Skeletal muscle satellite cell (primary cell): Measurements from ENCODE around the gene PRKCG.
"Not testable (repeated sequence)": the region's sequence is repeated elsewhere in the genome, so short reads cannot be mapped to it uniquely, and the experiment has no call there.

Experiments
- H3K27me3 ChIP-seq: 2 replicates; pipeline ENCODE4 v1.7.0; 2013; ENCODE audit warnings: low read length; ENCODE audit not compliant: control insufficient read depth, insufficient read depth
- H3K36me3 ChIP-seq: 2 replicates; pipeline ENCODE4 v1.7.0; 2013; ENCODE audit warnings: mild to moderate bottlenecking, control low read depth, low read length; ENCODE audit not compliant: insufficient read depth
- H3K4me1 ChIP-seq: 2 replicates; pipeline ENCODE4 v1.7.0; 2013; ENCODE audit warnings: low read length; ENCODE audit not compliant: control insufficient read depth, insufficient read depth
- H3K4me2 ChIP-seq: 2 replicates; pipeline ENCODE4 v1.7.0; 2013; ENCODE audit warnings: mild to moderate bottlenecking, low read length
- H3K4me3 ChIP-seq: 2 replicates; pipeline ENCODE4 v1.7.0; 2013; ENCODE audit warnings: low read length
- H3K9ac ChIP-seq: 2 replicates; pipeline ENCODE4 v1.7.0; 2013; ENCODE audit warnings: mild to moderate bottlenecking, low read depth, low read length, moderate library complexity
- H3K9me3 ChIP-seq: replicated peaks from 2 replicates; pipeline ENCODE4 v1.7.0; 2013; ENCODE audit warnings: mild to moderate bottlenecking, control low read depth, low read length

PRKCG gene

GRCh38 chr19:53865918-53866864 lies 15.8 kb upstream of the PRKCG start:
- Histone ChIP-seq H3K27me3 (no peaks in the 10 kb centered on the region), H3K4me1 (peaks cover 25% of the 10 kb centered on the region), H3K9me3 (no peaks in the 10 kb centered on the region), H3K9ac (peak overlapping the region; percentile 96), H3K4me3 (peak overlapping the region; percentile 67), H3K4me2 (peak overlapping the region; percentile 88), H3K36me3 (peaks cover 5% of the 10 kb centered on the region)

- Histone ChIP-seq H3K9ac (peak overlapping the region; percentile 96), H3K4me1 (peaks cover 25% of the 10 kb centered on the region), H3K9me3 (no peaks in the 10 kb centered on the region), H3K27me3 (no peaks in the 10 kb centered on the region), H3K4me3 (peak overlapping the region; percentile 67), H3K36me3 (peaks cover 5% of the 10 kb centered on the region), H3K4me2 (peak overlapping the region; percentile 88)
These were observed 15.2 kb upstream of the PRKCG start for GRCh38 chr19:53866865-53867224.

GRCh38 chr19:53867225-53868090 lies 14.5 kb upstream of the PRKCG start, which contains the start of gene MYADM:
Gene MYADM (plus strand): TSS chr19:53867883. CDS start chr19:53873530, 5,647 bp downstream.
- peak within 1 kb of the TSS; percentile 88 for H3K4me2 ChIP-seq
- H3K4me1 ChIP-seq = peaks cover 25% of the 10 kb centered on the region
- H3K9me3 ChIP-seq = no peaks in the 10 kb centered on the region
- H3K9ac ChIP-seq = peak within 1 kb of the TSS; percentile 100
- H3K27me3 ChIP-seq = no peaks in the 10 kb centered on the region
- H3K36me3 ChIP-seq = peaks cover 5% of the 10 kb centered on the region
- peak within 1 kb of the TSS; percentile 99 for H3K4me3 ChIP-seq

- Histone ChIP-seq H3K9me3 (no peaks in the 10 kb centered on the region), H3K4me1 (peaks cover 25% of the 10 kb centered on the region)
These were observed 13.7 kb upstream of the PRKCG start for GRCh38 chr19:53868091-53868891.

GRCh38 chr19:53868892-53869804 lies 12.8 kb upstream of the PRKCG start:
- Histone ChIP-seq H3K27me3 (no peaks in the 10 kb centered on the region), H3K4me3 (peak overlapping the region; percentile 99), H3K4me2 (peak overlapping the region; percentile 81), H3K9me3 (no peaks in the 10 kb centered on the region), H3K36me3 (peaks cover 19% of the 10 kb centered on the region), H3K9ac (peak overlapping the region; percentile 100), H3K4me1 (peaks cover 25% of the 10 kb centered on the region)

More at GRCh38 chr19:53868091-53868891, 13.7 kb upstream of the PRKCG start:
- Histone ChIP-seq H3K4me2 (peak overlapping the region; percentile 81), H3K9ac (peak overlapping the region; percentile 100), H3K4me3 (peak overlapping the region; percentile 99), H3K27me3 (no peaks in the 10 kb centered on the region), H3K36me3 (peaks cover 11% of the 10 kb centered on the region)

- peaks cover 24% of the 10 kb centered on the region for H3K4me1 ChIP-seq
These were observed 12.1 kb upstream of the PRKCG start for GRCh38 chr19:53869805-53870484.

GRCh38 chr19:53870485-53870844 lies 11.5 kb upstream of the PRKCG start:
- Histone ChIP-seq H3K36me3 (peaks cover 28% of the 10 kb centered on the region), H3K4me1 (peaks cover 19% of the 10 kb centered on the region), H3K9me3 (no peaks in the 10 kb centered on the region), H3K4me3 (no peak overlapping the region), H3K27me3 (no peaks in the 10 kb centered on the region), H3K9ac (no peak overlapping the region), H3K4me2 (peak overlapping the region; percentile 31)

More at GRCh38 chr19:53869805-53870484, 12.1 kb upstream of the PRKCG start:
- not testable (repeated sequence) for H3K9me3 ChIP-seq, H3K27me3 ChIP-seq
- Histone ChIP-seq H3K36me3 (peaks cover 27% of the 10 kb centered on the region), H3K4me2 (peak overlapping the region; percentile 81), H3K9ac (peak overlapping the region; percentile 100), H3K4me3 (peak overlapping the region; percentile 99)

- no peak overlapping the region for H3K9ac ChIP-seq
- H3K27me3 ChIP-seq = no peaks in the 10 kb centered on the region
- no peak overlapping the region for H3K4me2 ChIP-seq
- peaks cover 33% of the 10 kb centered on the region for H3K36me3 ChIP-seq
- no peak overlapping the region for H3K4me3 ChIP-seq
- no peaks in the 10 kb centered on the region for H3K9me3 ChIP-seq
- peaks cover 9% of the 10 kb centered on the region for H3K4me1 ChIP-seq
These were observed 10.5 kb upstream of the PRKCG start for GRCh38 chr19:53871454-53871853.

- no peak overlapping the region for H3K4me2 ChIP-seq
- no peak overlapping the region for H3K9ac ChIP-seq
- H3K4me1 ChIP-seq = no peaks in the 10 kb centered on the region
- H3K9me3 ChIP-seq = no peaks in the 10 kb centered on the region
- H3K27me3 ChIP-seq = no peaks in the 10 kb centered on the region
- peaks cover 39% of the 10 kb centered on the region for H3K36me3 ChIP-seq
- no peak overlapping the region for H3K4me3 ChIP-seq
These were observed 9.2 kb upstream of the PRKCG start for GRCh38 chr19:53872762-53873161.
